Stimulated activated CD8-positive, alpha-beta memory T cell treated with anti-CD3 and anti-CD28 coated beads, Interleukin-12 subunit alpha, Interleukin-12 subunit beta, amount 100 ng/mL, for 4 hours (primary cell): Measurements from ENCODE around the gene CDK11B.

Source experiments
- DNase-seq: peaks from one replicate; pipeline ENCODE4 v3.0.0-alpha.2; 2020; ENCODE audit warnings: low read depth

The CDK11B gene

GRCh38 chr1:1627261-1627828, 31.5 kb downstream of the CDK11B start:
- DNase-seq, result no peak

GRCh38 chr1:1626207-1627141, 32.3 kb downstream of the CDK11B start:
- DNase-seq, result no peak

DNA sequence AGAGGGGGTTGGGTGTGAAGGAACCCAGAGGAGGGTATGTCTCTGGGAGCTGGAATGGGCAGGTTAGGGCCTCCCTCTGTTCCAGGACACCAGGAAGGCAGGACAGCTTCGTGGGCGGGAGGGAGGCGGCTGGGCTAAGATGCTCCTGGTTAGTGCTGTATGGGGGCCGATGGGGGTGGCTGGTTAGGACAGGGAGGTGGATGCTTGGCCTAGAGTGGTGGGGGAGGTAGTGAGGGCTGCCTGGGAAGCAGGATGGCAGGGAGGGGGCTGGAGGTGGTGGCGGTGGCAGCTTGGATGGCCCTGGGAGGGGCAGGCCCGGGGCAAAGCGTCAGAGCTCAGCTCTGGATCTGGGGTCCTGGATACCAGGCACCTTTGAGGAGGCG, 33.0 kb downstream of the CDK11B start:
- no peak for DNase-seq

DNA sequence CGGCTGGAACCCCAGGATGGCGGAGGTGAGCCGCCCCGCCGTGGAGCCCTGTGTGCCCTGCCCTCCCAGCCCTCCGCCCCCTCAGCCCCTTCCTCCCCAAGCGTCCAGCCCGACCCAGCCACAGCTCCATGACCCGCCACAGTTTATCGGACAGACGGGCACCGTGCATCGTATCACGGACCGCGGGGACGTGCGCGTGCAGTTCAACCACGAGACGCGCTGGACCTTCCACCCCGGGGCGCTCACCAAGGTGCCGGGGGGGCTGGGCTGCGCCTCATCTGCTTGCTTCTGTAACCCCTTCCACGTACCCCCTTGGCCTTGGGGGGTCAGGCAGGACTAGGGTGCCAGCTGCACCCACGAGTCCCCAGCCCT, 33.4 kb downstream of the CDK11B start:
- no peak for DNase-seq

DNA sequence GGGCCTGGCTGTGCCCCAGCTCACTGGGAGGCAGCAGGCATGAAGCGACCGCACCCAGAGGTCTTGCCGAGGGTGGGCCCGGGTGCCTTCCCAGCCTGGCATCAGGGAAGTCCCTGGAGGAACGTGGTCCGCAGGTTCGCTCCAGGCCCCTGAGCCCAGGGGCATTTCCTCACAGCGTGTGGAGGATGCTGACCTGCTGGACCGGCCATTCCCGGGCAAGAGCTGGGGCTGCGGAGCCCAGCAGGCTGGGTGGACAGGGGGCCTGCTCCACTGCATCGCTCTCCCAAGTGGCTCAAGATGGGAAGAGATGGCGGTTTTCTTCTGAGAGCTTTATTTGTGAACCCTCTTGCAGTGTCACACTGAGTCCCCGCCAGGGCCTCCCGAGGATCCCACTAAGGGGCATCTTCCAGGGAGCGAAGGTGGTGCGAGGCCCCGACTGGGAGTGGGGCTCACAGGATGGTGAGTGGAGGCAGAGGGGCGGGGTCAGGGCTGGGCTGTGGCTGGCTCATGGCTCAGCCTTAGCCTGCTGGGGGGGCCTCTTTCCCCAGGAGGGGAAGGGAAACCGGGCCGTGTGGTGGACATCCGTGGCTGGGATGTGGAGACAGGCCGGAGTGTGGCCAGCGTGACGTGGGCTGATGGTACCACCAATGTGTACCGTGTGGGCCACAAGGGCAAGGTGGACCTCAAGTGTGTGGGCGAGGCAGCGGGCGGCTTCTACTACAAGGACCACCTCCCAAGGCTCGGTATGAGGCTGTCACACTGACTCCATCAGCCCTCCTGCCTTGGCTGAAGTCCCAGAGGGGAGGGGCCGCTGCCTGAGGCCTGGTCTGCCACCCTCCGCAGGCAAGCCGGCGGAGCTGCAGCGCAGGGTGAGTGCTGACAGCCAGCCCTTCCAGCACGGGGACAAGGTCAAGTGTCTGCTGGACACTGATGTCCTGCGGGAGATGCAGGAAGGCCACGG, 34.1 kb downstream of the CDK11B start:
- no peak for DNase-seq

- DNase-seq, result no peak
Measured at GRCh38 chr1:1623631-1624442, 35.0 kb downstream of the CDK11B start.

DNA sequence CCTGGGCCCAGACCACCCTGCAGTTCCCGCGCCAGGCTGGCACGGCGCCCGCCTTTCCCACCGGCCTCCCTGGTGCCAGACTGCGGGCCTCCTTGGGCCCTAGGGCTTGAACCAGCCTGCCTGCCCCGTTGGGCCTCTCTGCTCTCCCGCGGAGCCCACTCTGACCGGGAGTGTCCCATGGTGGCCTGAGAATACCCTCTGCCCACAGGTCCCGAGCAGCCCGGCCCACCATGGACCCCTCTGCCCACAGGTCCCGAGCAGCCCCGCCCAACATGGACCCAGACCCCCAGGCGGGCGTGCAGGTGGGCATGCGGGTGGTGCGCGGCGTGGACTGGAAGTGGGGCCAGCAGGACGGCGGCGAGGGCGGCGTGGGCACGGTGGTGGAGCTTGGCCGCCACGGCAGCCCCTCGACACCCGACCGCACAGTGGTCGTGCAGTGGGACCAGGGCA, 35.6 kb downstream of the CDK11B start:
- no peak for DNase-seq

- no peak for DNase-seq
Measured at GRCh38 chr1:1622788-1623094, 36.1 kb downstream of the CDK11B start.

GRCh38 chr1:1622010-1622787, 36.6 kb downstream of the CDK11B start:
- DNase-seq, result no peak

- DNase-seq, result no peak
Measured at GRCh38 chr1:1621173-1622009, 37.4 kb downstream of the CDK11B start.

DNA sequence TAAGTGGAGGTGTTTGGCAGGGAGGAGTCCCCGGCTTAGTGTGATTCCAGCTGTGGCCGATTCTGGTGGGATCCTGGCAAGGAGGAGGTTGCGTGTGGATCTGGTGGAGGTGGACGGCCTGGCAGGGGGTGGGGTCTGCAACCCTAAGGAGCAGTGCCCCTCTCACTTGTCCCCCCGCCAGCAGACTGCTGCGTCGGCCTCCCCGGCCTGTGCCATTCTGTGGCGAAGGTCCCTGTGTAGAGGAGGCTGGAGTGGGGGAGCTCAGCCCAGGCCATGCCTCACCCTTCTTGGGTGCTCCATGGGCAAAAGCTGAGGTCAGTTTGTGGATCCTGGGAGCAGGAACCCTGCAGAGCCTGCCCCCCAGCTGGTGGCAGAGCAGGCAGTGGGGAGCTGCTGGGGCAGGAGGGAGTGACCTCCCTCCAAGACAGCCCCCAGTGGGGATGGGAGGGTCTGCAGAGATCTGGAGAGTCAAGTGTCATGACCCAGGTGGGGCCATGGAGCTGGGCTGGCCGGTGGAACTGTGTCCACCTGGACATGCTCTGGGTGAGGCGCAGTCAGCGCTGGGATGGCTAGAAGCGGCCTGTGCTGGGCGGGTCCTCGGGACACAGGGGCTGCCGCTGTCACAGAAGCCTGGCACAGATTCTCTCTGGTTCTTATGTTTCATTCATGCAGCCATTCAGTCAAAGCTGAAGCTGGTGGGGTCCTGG, 38.2 kb downstream of the CDK11B start:
- no peak for DNase-seq

DNA sequence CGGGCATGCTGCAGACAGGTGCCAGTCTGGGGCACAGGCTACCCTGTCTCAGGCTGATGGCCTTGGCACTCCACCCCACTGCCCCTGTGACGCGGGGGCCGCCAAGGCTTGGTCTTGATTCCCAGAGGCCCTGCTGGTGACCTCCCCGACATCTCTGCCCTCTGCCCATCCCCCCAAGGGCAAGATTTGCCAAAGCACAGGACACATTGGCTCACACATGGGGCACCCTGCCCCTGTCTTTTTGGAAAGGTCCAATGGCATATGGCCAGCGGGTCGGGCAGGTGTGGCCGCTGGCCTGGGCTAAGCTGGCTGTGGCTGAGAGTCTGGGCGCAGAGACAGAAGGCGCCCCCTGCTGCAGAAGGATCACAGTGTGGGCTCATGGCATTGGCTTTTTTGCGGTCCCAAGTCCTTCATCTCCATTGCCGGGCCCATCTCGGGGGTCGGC, 38.9 kb downstream of the CDK11B start:
- no peak for DNase-seq

GRCh38 chr1:1618396-1619068, 40.3 kb downstream of the CDK11B start:
- DNase-seq, result no peak

- no peak for DNase-seq
Measured at GRCh38 chr1:1617925-1618324, 40.9 kb downstream of the CDK11B start.

DNA sequence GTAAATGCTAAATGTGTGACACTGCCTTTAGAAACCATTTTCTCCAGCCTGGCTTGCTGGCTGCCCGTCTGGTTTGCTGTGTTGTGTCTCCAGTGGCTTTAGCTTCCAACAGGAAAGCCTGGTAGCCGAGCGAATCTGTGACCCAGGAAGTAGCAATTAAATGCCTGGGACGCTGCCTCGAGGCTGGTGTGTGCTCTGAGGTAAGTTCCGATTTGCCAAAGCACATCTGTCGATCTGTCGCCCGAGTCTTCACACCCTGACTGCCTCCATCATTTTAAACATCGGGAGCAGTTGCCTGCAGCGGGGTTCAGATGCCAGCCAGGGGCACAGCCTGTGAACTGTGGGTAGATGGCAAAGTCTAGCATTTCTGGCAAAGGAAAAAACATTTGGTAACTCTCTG, 41.3 kb downstream of the CDK11B start:
- DNase-seq, result no peak

GRCh38 chr1:1616838-1617237, 42.0 kb downstream of the CDK11B start:
- DNase-seq, result no peak

GRCh38 chr1:1616045-1616790, 42.6 kb downstream of the CDK11B start:
- no peak for DNase-seq
